ENCODE data around the gene NUDCD3. TPM values are rescaled to one million over a fixed set of nuclear protein-coding genes. Genes with fewer than 3 reads are reported as not detected.
A peak's percentile ranks its signal among the peaks of the same experiment; 100 is the strongest.
"Not testable (repeated sequence)": the region's sequence is repeated elsewhere in the genome, so short reads cannot be mapped to it uniquely, and the experiment has no call there.

Gene NUDCD3
- total RNA-seq, 1 experiment from 2014 or later = 80.5 TPM

GRCh38 chr7:44433255-44434022 is 57.0 kb downstream of the NUDCD3 start:
- DNase-seq (ENCODE audit: low read depth, low spot score) = no peak
- in situ Hi-C loops (cut with HindIII; ENCODE audit: low pct_unique_long_range_greater_than_20kb, low sequenced_read_pairs) = no loop called here

GRCh38 chr7:44432381-44432977 is 58.0 kb downstream of the NUDCD3 start:
- DNase-seq (ENCODE audit: low read depth, low spot score) = no peak
- in situ Hi-C loops (cut with HindIII; ENCODE audit: low pct_unique_long_range_greater_than_20kb, low sequenced_read_pairs) = no loop called here

GRCh38 chr7:44431091-44431608 is 59.3 kb downstream of the NUDCD3 start:
- in situ Hi-C loops (cut with HindIII; ENCODE audit: low pct_unique_long_range_greater_than_20kb, low sequenced_read_pairs) = no loop called here
- peak; percentile 24 for DNase-seq (ENCODE audit: low read depth, low spot score)

- no peak for DNase-seq (ENCODE audit: low read depth, low spot score)
- in situ Hi-C loops (cut with HindIII; ENCODE audit: low pct_unique_long_range_greater_than_20kb, low sequenced_read_pairs) = no loop called here
These were observed 60.4 kb downstream of the NUDCD3 start for GRCh38 chr7:44430054-44430453.

GRCh38 chr7:44424762-44425161 is 65.7 kb downstream of the NUDCD3 start:
- DNase-seq (ENCODE audit: low read depth, low spot score); in situ Hi-C loops (cut with HindIII; ENCODE audit: low pct_unique_long_range_greater_than_20kb, low sequenced_read_pairs): not testable (repeated sequence)

- in situ Hi-C loops (cut with HindIII; ENCODE audit: low pct_unique_long_range_greater_than_20kb, low sequenced_read_pairs) = no loop called here
- no peak for DNase-seq (ENCODE audit: low read depth, low spot score)
These were observed 73.5 kb downstream of the NUDCD3 start for GRCh38 chr7:44416941-44417340.

- in situ Hi-C loops (cut with HindIII; ENCODE audit: low pct_unique_long_range_greater_than_20kb, low sequenced_read_pairs) = no loop called here
- DNase-seq (ENCODE audit: low read depth, low spot score) = no peak
These were observed 74.9 kb downstream of the NUDCD3 start for GRCh38 chr7:44415510-44415909.

- in situ Hi-C loops (cut with HindIII; ENCODE audit: low pct_unique_long_range_greater_than_20kb, low sequenced_read_pairs) = no loop called here
- no peak for DNase-seq (ENCODE audit: low read depth, low spot score)
These were observed 75.4 kb downstream of the NUDCD3 start for GRCh38 chr7:44415047-44415446.

GRCh38 chr7:44411306-44411705 is 79.2 kb downstream of the NUDCD3 start:
- DNase-seq (ENCODE audit: low read depth, low spot score) = no peak
- in situ Hi-C loops (cut with HindIII; ENCODE audit: low pct_unique_long_range_greater_than_20kb, low sequenced_read_pairs) = no loop called here

GRCh38 chr7:44408596-44408995 is 81.9 kb downstream of the NUDCD3 start:
- no peak for DNase-seq (ENCODE audit: low read depth, low spot score)
- in situ Hi-C loops (cut with HindIII; ENCODE audit: low pct_unique_long_range_greater_than_20kb, low sequenced_read_pairs) = no loop called here

GRCh38 chr7:44403775-44404174 is 86.7 kb downstream of the NUDCD3 start:
- DNase-seq (ENCODE audit: low read depth, low spot score) = no peak
- in situ Hi-C loops (cut with HindIII; ENCODE audit: low pct_unique_long_range_greater_than_20kb, low sequenced_read_pairs) = no loop called here

- in situ Hi-C loops (cut with HindIII; ENCODE audit: low pct_unique_long_range_greater_than_20kb, low sequenced_read_pairs) = no loop called here
- DNase-seq (ENCODE audit: low read depth, low spot score) = no peak
These were observed 87.2 kb downstream of the NUDCD3 start for GRCh38 chr7:44403176-44403759.

- in situ Hi-C loops (cut with HindIII; ENCODE audit: low pct_unique_long_range_greater_than_20kb, low sequenced_read_pairs) = no loop called here
- DNase-seq (ENCODE audit: low read depth, low spot score) = no peak
These were observed 87.9 kb downstream of the NUDCD3 start for GRCh38 chr7:44402401-44403060.

GRCh38 chr7:44401692-44402091 is 88.8 kb downstream of the NUDCD3 start:
- in situ Hi-C loops (cut with HindIII; ENCODE audit: low pct_unique_long_range_greater_than_20kb, low sequenced_read_pairs) = no loop called here

GRCh38 chr7:44400033-44400511 is 90.4 kb downstream of the NUDCD3 start:
- in situ Hi-C loops (cut with HindIII; ENCODE audit: low pct_unique_long_range_greater_than_20kb, low sequenced_read_pairs) = no loop called here
- no peak for DNase-seq (ENCODE audit: low read depth, low spot score)

More at GRCh38 chr7:44401692-44402091, 88.8 kb downstream of the NUDCD3 start:
- DNase-seq (ENCODE audit: low read depth, low spot score) = no peak

- in situ Hi-C loops (cut with HindIII; ENCODE audit: low pct_unique_long_range_greater_than_20kb, low sequenced_read_pairs) = no loop called here
These were observed 91.4 kb downstream of the NUDCD3 start for GRCh38 chr7:44398953-44399574.

GRCh38 chr7:44398511-44398911 is 91.9 kb downstream of the NUDCD3 start:
- in situ Hi-C loops (cut with HindIII; ENCODE audit: low pct_unique_long_range_greater_than_20kb, low sequenced_read_pairs) = no loop called here
- no peak for DNase-seq (ENCODE audit: low read depth, low spot score)

More at GRCh38 chr7:44398953-44399574, 91.4 kb downstream of the NUDCD3 start:
- no peak for DNase-seq (ENCODE audit: low read depth, low spot score)

Measured in SK-MEL-5 (cell line).